ENCODE results near the gene CD151. TPM values are rescaled to one million over a fixed set of nuclear protein-coding genes. Genes with fewer than 3 reads are reported as not detected.

CD151 gene
- total RNA-seq, 1 donor from 2014 or later, result 377 TPM

DNA sequence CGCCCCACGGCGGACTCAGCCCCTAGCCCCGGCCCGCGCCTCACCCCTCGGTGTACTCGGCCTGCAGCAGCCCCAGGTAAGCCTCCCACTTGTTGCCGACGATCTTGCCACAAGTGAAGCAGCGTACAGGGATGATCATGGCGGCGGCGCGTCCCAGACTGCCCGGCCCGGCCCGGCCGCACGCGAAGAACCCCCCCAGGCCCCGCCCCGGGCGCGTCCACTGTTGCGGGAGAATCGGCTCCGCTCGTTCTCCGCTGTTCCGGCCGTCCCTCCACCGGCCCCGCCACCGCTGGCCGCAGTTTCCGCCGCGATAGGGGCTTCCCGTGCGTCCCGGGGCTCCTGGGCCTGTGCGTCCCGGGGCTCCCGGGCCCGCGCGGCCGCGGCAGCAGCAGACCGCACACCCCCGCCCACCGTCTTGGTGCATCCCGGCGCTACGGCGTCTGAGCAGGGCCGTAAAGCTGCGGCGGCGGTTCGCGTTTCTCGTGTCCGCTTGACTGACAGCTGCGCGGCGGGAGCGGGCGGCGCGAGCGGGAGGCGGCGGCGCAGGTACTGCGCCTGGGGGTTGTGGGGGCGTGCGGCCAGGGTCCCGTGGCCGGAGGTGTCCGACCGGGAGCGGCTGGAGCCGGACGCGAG, 9.7 kb downstream of the CD151 start, which contains the start of the genes POLR2L and TSPAN4:
POLR2L (minus strand) TSS at position 160 of the 633 bp plus-strand sequence; CDS start at position 139, 21 bp downstream.
TSPAN4 (plus strand) TSS at position 483 of the 633 bp plus-strand sequence. CDS start 7,453 bp downstream, outside the sequence.
- DNase-seq (ENCODE audit: extremely low spot score, unreplicated experiment), result peak; percentile 94
- Mint-ChIP-seq H3K4me3 (ENCODE audit: unreplicated experiment) (peak within 1 kb of the TSS; percentile 85), H3K36me3 (ENCODE audit: unreplicated experiment) (peaks cover 8% of the 10 kb centered on the region), H3K27ac (ENCODE audit: unreplicated experiment) (peak within 1 kb of the TSS; percentile 93), H3K4me1 (ENCODE audit: unreplicated experiment) (peaks cover 59% of the 10 kb centered on the region), H3K27me3 (ENCODE audit: unreplicated experiment) (no peaks in the 10 kb centered on the region), H3K9me3 (ENCODE audit: unreplicated experiment) (no peaks in the 10 kb centered on the region)
- TF ChIP-seq, protein P1, sequence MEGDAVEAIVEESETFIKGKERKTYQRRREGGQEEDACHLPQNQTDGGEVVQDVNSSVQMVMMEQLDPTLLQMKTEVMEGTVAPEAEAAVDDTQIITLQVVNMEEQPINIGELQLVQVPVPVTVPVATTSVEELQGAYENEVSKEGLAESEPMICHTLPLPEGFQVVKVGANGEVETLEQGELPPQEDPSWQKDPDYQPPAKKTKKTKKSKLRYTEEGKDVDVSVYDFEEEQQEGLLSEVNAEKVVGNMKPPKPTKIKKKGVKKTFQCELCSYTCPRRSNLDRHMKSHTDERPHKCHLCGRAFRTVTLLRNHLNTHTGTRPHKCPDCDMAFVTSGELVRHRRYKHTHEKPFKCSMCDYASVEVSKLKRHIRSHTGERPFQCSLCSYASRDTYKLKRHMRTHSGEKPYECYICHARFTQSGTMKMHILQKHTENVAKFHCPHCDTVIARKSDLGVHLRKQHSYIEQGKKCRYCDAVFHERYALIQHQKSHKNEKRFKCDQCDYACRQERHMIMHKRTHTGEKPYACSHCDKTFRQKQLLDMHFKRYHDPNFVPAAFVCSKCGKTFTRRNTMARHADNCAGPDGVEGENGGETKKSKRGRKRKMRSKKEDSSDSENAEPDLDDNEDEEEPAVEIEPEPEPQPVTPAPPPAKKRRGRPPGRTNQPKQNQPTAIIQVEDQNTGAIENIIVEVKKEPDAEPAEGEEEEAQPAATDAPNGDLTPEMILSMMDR (IDR thresholded peaks at IDR 0.05), result no peak

DNA sequence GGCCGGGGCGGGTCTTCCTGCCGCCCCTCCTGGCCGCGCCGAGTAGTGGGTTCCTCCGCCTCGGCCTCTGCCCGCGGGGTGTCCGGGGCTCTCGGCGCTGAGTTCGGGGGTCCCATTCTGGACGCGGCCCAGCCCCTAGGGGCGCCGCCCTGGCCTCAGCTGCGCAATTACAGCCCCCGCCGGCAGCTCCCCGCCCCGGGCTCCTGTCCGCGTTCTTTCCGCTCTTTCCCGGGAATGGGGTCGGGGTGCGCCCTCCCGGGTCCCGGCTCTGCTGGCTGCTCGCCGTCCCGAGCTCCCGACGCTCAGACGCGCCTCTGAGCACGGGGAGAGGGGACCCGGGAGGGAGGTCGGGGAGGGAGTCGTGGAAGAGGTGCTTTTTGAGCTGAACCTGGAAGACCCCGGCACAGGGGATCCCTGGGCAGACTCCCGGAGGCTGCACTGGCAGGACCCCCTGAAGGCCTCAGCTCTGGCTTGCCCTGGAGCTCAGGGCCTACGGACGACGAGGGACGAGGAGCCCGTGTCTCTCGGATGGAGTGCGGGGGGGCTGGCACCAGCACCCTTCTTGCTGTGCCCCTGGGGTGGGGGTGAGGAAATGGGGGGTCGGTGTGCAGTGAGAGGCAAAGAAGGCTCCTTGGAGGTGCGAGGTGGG, 10.5 kb downstream of the CD151 start:
- Mint-ChIP-seq H3K4me3 (ENCODE audit: unreplicated experiment) (peak overlapping the region; percentile 85), H3K36me3 (ENCODE audit: unreplicated experiment) (peaks cover 8% of the 10 kb centered on the region), H3K27ac (ENCODE audit: unreplicated experiment) (peak overlapping the region; percentile 93), H3K27me3 (ENCODE audit: unreplicated experiment) (no peaks in the 10 kb centered on the region), H3K9me3 (ENCODE audit: unreplicated experiment) (no peaks in the 10 kb centered on the region), H3K4me1 (ENCODE audit: unreplicated experiment) (peaks cover 57% of the 10 kb centered on the region)
- no peak for DNase-seq (ENCODE audit: extremely low spot score, unreplicated experiment)
- TF ChIP-seq, protein P1 (IDR thresholded peaks at IDR 0.05), result peak; percentile 16

DNA sequence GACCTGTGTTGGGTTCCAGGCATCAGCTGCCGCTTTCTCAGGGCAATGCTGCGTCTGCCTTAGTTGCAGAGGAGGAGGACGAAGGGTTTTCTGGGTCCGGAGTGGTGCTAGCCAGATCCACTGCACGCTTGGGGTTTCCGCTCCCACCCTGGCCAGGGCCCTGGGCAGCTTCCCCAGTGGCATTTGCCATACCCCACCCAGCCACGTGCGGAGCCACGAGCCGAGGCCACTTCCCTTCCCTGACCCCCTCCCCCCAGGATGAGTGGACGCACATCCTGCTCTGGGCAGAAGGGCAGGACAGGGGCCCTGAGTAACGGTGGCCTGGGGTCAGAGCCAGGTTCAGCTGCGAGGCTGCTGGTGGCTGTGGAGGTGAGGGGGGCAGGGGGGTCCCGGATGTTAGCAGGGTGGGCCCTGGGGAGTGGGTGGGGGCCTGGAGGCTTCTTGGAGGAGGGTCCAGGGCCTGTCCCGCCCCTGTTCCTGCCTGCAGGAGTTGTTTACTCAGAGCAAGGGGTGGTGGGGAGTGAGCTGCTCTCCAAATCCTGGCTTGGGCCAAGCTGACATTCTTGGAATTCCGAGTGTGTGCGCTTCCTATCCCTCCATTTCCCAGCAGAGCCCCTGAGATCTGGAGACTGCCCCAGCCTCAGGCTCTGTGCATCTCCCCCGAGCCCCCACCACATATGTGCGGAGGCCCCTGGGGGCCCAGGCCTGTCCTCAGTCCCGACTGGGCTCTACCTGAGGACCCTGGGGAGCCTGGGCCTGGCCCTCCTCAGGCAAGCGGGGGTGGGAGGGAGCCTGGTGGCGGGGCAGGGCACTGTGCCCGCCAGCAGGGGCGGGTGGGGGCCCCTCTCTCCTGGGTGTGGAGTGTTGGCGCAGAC, 11.3 kb downstream of the CD151 start:
- DNase-seq (ENCODE audit: extremely low spot score, unreplicated experiment), result peak; percentile 95
- H3K27me3 Mint-ChIP-seq (ENCODE audit: unreplicated experiment), result no peaks in the 10 kb centered on the region
- H3K27ac Mint-ChIP-seq (ENCODE audit: unreplicated experiment), result peak overlapping the region; percentile 93
- TF ChIP-seq, protein P1 (IDR thresholded peaks at IDR 0.05), result no peak
- H3K9me3 Mint-ChIP-seq (ENCODE audit: unreplicated experiment), result no peaks in the 10 kb centered on the region
- peaks cover 8% of the 10 kb centered on the region for H3K36me3 Mint-ChIP-seq (ENCODE audit: unreplicated experiment)
- peaks cover 57% of the 10 kb centered on the region for H3K4me1 Mint-ChIP-seq (ENCODE audit: unreplicated experiment)
- peak overlapping the region; percentile 85 for H3K4me3 Mint-ChIP-seq (ENCODE audit: unreplicated experiment)

DNA sequence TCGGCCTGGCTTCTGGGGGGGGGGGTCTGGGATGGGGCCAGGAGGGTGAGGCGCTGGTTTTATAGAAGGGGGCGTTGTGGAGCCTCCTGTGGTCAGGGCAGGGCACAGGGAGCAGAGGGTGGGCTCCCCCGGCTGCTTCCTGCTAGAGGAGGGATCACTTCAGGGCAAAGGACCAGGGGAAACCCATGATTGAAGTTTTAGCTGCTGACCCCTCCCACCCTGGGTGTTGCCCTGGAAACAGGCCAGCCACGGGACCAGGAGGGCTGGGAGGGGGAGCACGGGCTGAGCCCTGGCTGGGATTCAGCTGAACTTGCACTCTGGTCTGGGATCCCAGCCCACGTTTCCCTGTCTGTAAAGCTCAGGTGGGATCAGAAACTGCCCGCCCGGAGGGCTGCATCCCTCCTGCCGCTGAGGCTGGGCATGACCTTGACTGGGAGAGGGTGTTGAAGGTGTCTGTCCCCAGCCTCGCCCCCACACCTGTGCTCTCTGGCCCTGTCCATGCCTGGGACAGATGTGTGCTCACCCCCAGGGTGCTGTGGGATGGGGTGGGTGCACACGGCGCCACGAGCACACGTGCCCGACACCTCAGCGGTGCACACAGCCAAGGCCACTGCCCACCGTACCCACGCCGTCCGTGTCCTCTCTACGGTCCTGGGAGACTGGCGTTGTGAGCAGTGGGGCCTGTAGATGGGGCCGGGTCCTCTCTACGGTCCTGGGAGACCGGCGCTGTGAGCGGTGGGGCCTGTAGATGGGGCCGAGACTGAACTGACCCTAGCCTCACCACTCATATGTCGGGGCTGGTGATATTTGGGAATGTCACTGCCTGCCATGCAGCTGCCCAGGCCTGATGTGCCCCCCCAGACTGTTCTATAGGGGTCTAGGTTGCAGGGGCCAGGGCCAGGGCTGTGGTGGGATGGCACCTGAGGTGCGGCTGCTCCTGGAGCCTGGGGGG, 12.2 kb downstream of the CD151 start:
- Mint-ChIP-seq H3K27me3 (ENCODE audit: unreplicated experiment) (no peaks in the 10 kb centered on the region), H3K9me3 (ENCODE audit: unreplicated experiment) (no peaks in the 10 kb centered on the region), H3K36me3 (ENCODE audit: unreplicated experiment) (peaks cover 6% of the 10 kb centered on the region), H3K4me1 (ENCODE audit: unreplicated experiment) (peaks cover 56% of the 10 kb centered on the region), H3K27ac (ENCODE audit: unreplicated experiment) (peak overlapping the region; percentile 96), H3K4me3 (ENCODE audit: unreplicated experiment) (peak overlapping the region; percentile 73)
- DNase-seq (ENCODE audit: extremely low spot score, unreplicated experiment), result peak; percentile 97
- TF ChIP-seq, protein P1 (IDR thresholded peaks at IDR 0.05), result peak; percentile 23
